ENCODE data around the gene LNX1.

DNA sequence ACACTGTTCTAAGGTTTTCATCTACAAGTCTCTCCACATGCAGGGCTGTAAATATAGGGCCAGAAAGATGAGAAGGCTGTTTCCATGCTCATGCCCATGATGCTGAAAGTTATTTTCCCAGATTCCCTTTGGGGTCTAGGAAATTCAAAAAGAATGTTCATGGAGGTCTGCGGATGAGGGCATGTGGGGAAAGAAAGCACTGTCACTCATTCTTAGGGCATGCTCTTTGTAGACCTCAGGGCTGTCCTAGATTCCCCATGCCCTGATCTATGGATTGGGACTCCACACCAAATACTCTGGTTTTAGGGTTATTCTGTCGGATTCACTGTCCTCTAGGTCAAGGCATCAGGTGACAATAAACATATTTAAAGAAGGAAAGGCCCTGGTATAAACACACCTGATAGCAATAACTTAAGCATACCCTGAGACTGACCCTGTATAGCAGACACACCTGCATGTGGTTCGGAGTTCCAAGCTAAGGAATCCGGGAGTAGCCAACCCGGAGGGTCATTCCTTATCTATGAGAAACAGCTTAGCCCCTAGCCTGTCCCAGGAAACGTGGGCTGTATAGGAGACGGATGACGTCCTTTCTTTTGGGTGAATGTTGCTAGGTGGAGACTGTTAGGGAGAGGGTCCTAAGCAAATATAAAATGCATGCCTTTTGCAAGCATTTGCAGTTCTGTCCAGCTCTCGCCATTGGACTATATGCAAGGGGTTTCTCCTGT lies 37.6 kb downstream of the LNX1 start:
- TF ChIP-seq, protein P1, sequence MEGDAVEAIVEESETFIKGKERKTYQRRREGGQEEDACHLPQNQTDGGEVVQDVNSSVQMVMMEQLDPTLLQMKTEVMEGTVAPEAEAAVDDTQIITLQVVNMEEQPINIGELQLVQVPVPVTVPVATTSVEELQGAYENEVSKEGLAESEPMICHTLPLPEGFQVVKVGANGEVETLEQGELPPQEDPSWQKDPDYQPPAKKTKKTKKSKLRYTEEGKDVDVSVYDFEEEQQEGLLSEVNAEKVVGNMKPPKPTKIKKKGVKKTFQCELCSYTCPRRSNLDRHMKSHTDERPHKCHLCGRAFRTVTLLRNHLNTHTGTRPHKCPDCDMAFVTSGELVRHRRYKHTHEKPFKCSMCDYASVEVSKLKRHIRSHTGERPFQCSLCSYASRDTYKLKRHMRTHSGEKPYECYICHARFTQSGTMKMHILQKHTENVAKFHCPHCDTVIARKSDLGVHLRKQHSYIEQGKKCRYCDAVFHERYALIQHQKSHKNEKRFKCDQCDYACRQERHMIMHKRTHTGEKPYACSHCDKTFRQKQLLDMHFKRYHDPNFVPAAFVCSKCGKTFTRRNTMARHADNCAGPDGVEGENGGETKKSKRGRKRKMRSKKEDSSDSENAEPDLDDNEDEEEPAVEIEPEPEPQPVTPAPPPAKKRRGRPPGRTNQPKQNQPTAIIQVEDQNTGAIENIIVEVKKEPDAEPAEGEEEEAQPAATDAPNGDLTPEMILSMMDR (conservative IDR thresholded peaks at IDR 0.05): no peak
- TF ChIP-seq ZFX (IDR thresholded peaks at IDR 0.05): no peak

All from C4-2B (cell line).